ENCODE data around the gene LRRK1.

LRRK1 gene

DNA sequence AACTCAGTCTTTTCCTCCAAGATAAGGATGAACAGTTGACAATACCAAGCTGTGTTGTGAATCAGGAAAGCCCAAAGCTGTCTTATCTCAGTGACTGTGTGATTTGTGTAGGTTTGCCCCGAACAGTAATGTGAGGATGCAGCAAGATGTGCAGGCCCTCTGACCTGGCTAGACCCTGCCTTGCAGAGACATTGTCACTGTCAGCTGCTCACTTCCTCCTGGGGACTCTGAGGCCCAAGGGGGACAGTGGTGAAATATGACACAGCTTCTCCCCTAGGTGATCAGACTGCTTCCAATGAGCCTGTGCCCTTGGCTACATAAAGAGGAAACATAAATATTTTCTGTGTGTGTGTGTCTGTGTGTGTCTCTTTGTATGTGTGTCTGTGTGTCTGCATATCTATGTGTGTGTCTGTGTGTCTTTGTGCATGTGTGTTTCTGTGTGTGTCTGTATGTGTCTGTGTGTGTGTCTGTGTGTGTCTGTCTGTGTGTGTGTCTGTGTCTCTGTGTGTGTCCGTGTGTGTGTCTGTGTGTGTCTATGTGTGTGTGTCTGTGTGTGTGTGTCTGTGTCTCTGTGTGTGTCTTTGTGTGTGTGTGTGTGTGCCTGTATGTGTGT is 21.7 kb downstream of the LRRK1 start:
- DNase-seq = no peak

- no peak for DNase-seq
Observed at GRCh38 chr15:100941536-100941935, 22.4 kb downstream of the LRRK1 start.

GRCh38 chr15:100942656-100943425 is 23.7 kb downstream of the LRRK1 start:
- no peak for DNase-seq

DNA sequence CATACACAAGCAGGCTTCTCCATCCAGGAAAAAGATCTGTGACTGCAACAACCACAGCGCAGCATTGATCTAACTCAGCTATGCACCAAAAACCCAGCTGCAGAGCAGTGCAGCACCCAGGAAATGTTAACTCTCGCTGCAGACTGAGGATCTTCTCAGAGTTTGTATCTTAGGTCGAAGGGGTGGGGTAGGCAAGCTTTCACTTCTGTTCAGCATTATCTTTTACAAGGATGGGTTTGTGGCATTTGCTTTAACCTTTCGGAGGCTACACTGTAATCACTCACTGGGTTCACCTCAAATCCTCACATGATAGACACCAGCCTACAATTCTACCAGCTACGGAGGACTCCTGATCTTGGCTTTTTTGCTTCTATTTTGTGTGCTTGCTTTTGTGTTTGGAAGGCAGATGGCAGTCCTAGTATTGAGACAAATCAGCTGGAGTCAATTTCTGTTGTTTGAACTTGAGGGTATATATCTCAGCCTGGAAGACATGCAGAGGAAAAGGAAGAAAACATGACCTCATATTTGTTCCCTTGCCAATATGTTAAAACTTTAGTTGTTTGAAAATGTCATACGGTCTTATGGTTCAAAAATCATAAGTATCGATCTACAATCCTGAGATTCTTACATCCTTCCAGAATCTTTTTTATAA is 25.2 kb downstream of the LRRK1 start:
- no peak for DNase-seq

DNA sequence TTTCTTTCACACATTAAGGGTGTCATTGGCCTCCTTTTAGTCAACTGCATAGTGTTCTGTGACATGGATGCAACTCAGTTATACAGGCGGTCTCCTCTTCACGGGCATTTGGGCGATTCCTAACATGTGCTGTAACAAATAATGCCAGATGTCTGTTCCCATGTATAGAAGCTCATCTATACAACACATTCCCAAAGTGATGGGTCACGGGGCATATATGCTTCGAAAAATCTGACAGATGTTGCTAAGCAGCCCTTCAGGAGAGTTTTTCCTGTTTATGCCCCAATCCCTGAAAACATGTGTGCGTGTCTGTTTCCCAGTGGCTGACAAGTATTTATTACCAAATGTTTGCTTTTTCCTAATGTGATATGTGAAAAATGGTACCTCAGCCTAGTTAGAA is 25.8 kb downstream of the LRRK1 start:
- no peak for DNase-seq

GRCh38 chr15:100947760-100948429 is 28.7 kb downstream of the LRRK1 start:
- no peak for DNase-seq

DNA sequence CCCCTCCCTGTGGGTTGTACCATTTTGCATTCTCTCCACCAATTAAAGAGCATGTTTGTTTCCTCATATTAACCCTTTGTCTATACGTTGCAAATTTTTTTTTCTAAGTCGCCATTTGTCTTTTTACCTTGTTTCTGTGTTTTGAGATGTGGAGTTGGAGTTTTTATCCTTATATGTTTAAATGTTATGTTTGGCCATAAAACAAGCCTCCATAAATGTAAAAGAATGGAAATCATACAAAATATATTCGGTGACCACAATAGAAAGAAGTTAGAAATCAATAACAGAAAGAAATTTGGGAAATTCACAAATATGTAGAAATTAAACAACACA is 29.2 kb downstream of the LRRK1 start:
- DNase-seq = no peak

- DNase-seq = no peak
Observed at GRCh38 chr15:100949691-100950090, 30.5 kb downstream of the LRRK1 start.

DNA sequence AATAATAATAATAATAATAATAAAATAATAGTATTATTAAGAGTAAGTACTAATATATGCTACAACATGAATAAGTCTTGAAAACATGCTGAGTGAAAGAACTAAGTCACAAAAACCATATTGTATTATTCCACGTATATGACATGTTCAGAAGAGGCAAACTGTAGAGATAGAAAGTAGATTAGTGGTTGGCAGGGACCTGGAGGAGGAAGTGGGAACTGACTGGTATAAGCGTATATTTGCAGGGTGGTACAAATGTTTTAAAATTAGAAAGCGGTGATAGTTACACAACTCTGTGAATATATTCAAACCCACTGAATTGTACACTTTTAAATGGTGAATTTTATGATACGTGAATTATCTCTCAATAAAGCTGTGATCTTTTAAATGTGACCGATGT is 32.8 kb downstream of the LRRK1 start:
- no peak for DNase-seq

- DNase-seq = no peak
Observed at GRCh38 chr15:100952566-100952965, 33.4 kb downstream of the LRRK1 start.

- DNase-seq = no peak
Observed at GRCh38 chr15:100958326-100959065, 39.3 kb downstream of the LRRK1 start.

GRCh38 chr15:100959066-100960050 is 40.2 kb downstream of the LRRK1 start:
- no peak for DNase-seq

- no peak for DNase-seq
Observed at GRCh38 chr15:100966997-100967396, 47.8 kb downstream of the LRRK1 start.

GRCh38 chr15:100968050-100968966 is 49.2 kb downstream of the LRRK1 start:
- no peak for DNase-seq

- no peak for DNase-seq
Observed at GRCh38 chr15:100972975-100973350, 53.8 kb downstream of the LRRK1 start.

DNA sequence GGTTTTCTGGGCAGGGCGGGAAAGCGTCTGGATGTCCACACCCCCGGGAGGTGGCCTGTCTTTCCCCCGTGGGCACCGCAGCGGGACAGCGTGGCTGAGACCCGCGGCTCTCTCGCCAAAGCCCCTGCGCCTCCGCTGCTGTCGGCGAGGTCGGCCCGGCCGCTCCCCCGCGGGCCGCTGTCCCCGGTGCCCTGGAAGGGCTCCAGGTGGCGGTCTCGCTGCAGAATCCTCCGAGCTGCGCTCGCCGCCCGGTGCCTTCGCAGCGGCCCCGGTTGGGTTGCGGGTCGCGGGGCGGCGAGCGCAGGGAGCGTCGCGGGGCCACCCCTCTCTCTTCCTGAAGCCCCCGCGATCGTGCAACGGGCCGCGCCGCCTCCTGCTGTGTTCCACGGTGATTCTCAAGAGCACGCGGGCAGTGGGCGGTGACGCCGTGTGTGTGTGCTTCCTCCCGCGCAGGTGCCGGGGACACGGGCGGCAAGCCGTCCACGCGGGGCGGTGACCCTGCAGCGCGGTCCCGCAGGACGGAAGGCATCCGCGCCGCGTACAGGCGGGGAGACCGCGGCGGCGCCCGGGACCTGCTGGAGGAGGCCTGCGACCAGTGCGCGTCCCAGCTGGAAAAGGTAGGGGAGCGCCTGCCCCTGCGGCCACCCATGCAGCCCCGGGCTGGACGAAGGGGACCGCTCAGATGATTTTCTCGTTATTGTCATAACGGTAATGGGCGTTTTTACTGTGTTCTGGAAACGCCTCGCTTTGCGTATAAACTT is 54.4 kb downstream of the LRRK1 start:
- DNase-seq = no peak

GRCh38 chr15:100975043-100975442 is 55.9 kb downstream of the LRRK1 start:
- DNase-seq = no peak

DNA sequence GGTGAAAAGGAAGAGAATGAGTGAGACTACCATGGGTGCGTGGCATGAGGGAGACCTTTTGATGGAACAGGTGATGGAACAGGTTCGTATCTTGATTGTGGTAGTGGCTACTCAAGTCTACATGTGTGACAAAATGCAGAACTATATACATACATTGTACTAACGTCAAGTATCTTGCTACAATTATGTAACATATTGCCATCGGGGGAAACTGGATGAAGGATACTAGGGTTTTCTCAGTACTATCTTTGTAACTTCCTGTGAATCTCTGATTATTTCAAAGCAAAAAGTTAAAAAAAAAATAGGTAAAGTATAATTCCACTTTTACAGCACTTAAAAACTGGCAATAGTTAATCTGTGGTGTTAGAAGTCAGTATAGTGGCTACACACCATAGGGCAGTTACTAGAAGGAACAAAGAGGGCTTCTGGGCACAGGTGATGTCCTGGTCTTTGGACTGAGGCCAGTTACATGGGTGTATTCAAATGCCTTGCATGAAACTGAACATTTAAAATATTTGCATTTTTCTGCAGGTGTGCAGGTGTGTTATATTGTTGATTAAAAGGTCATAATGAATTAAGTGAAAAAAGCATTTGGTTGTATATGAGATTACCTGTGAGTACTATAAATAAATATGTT is 61.4 kb downstream of the LRRK1 start:
- no peak for DNase-seq

DNA sequence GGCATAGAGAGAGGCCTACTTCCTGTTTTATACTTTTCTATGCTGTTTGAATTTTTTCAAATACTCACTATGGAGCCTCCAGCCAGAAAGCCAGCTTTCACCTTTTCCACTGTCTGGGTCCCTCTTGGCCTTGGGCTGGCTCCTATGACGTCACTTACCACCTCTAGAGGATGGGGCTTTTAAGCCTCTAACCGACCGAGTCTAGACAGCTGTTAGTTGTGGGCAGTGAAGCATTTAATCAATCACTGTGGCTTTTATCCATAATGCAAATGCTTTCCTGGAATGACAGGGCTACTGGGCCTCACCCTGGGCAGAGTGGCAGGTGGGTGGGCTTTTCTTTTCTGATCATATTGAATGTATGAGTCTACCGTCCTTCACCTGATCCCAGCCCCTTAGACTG is 61.9 kb downstream of the LRRK1 start:
- no peak for DNase-seq

Measured in activated CD4-positive, alpha-beta T cell treated with anti-CD3 and anti-CD28 coated beads, Interleukin-2, Interleukin-6, amounts not matched to agents 100 ng/mL and 50 ng/mL, durations not matched to agents 16 hours and 8 hours (primary cell).